HG03280 (cell line): ENCODE data around the gene PDZD2.

ENCODE experiments used
- ATAC-seq: cut with Tn5 transposase; IDR thresholded peaks from one replicate; pipeline ENCODE4 v1.9.1; 2021; ENCODE audit warnings: mild to moderate bottlenecking, moderate library complexity; ENCODE audit not compliant: unreplicated experiment

PDZD2 gene

DNA sequence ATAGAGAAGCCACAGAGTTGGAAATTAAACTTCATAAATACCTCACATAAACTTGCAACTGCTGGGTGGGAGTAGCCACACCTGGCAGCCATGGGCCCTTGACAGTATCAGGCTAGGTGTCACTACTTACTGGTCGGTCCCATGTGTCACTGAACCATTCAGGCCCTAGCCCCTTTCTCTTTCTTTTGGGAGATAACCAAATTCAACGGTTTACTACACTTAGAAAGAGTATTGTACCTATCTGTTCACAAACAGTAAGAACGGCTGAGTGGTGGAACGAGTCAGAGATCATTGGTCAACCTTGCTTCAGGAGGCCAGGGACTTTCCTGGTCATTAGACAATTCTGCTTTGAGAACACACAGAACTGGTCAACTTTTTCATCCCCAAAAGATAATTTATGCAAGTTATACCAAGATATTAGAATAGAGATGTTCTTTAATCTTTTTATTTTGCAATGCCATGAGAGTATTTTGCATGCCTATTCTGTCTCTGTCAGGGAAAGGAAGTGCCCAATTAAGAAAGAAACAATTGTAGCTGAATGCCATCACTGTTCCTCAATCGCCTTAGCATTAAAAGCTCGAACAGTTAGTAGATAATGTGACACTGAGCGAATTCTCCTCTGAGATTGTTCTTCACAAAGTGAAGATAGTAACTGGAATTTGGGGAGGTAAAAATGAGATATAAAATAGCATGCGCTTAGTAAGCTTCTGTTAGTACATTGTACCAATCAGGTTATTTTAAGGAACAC, 484.3 kb downstream of the PDZD2 start:
- ATAC-seq, result no peak

DNA sequence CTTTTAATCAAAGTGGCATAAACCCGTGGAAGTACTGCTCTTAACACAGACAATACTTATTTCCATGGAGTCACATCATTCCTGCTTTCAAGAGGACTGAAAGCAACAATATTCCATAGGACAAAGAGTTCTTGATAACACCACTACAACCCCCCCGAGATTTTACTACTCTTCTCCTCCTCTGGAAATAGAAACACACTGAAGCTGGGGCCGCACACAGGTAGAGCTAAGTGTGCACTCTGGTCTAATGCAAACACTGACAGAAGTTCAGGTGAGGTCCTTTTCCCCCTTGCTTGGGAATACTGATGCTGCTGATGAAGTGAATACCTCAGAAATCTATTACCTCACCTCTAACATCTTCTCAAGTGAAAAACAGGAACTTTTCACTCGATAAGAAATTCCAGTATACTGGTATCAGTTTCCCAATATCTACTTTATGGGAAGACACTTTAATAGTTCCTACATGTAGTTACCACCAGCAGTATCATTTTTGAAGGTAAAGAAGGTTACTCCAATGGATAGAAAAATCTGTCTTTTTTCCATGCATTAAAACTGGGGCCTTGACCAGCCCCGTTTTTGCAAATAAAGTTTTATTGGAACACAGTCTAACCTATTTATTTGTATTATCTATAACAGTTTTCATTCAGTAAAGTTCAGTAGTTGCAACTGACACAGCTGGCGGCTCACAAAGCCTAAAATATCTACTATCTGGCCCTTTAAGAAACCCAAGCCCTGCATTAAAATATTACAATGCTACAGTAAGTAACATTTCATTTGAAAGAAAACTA, 485.2 kb downstream of the PDZD2 start:
- no peak for ATAC-seq

DNA sequence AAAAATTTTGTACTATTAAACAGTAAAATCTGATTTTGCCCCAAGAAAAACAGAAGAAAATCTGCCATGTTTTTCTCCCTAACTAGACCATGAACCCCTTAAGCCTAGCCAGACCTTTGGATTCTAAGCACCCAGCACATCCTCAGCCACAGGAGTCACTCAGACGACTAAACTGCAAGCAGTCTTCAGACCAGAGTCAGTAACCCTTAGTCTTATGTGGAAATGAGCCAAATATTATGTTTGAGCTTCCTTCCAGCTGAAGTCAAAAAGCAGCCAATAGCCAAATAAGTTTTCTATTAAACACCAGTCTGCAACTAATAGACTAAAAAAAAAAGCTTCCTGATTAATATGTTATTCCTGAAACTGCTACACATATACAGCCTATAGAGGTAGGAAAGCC, 487.8 kb downstream of the PDZD2 start:
- no peak for ATAC-seq

DNA sequence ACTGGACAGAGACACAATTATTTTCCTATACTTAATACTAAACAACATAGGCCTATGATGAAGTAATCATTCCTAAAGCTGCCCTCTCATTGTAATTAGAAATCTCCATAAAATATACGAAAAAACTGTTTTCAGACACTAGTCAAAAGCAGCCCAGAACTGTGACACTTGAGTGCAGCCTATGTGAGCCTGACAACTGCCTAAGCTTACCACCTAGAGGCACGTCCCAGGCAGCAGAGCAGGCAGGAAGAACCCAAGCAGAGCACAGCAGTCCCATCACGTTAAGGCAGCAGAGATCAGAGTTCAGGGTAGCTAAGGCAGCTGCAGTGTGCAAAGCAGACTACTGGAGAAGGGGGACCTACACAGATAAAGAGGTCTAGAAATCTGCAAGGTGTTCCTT, 488.8 kb downstream of the PDZD2 start:
- ATAC-seq, result no peak

DNA sequence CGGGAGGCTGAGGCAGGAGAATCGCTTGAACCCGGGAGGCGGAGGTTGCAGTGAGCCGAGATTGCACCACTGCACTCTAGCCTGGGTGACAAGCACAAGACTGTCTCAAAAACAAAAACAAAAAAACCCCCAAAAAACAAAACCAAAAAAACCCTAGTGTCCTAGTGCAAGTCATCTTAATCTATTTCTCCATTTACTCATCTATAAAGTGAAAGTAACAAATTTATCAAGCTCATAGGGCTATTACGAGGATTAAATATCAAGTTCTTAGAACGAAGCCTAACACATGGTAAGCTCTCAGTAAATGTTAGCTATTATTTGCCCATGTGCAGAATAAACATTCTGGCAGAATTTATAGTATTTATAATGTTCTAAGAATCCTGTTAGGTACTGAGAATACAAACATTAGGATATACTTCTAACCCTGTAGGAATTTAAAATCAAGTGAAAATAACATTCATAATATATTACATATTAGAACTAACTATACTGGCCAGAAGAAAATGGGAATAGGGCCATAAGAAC, 490.2 kb downstream of the PDZD2 start:
- ATAC-seq, result no peak

DNA sequence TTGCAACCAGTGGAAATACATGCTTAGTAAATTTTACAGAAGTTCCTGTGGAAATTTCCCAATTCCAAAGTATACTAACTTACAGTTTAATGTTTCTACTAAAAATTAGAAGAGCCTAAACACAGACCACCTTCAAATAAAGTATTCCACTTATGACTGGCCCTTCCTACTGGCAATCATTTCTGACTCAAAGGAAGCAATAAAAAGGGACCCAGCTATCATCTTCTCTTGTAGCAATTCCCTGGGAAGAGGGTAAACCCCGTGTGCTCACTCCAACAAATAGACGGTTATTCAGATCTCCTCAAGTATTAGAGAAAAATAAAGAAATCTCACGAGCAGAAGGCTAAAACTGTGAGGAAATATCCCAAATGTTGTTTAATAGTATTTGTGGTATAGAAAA, 491.9 kb downstream of the PDZD2 start:
- ATAC-seq, result no peak

DNA sequence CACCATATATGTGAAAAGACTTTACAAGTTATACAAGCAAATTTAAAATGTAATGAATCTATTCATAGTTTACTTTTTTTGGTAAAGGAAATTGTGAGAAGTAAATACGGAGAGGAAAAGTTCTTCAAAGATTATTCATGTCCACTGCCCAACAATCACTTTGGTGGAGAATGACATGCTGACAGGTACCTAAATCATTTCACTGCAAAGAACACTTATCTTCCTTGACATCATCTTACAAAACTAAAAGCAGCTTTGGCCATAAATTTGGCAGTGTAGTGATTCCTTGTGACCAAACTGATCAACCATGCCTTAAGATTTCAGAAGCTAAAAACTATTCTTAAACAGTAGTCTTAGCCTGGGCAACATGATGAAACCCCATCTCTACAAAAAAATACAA, 492.7 kb downstream of the PDZD2 start:
- ATAC-seq, result no peak

DNA sequence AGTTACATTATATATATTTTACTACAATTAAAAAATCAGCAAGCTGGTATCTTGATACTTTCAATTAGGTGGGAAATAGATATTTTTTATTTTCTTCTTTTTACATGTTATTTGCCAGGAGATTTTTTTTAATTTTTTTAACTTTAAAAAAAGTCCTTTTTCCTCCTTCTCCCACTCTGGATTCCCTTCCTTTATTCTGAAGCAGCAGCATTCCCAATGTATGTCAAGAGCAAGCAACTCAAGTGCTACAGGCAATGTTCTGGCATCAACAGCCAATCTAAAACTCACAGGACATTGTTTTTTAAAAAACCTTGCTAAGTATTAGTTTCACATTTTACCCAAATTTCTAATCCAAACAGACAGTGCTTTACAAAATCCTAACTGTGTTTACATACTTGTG, 493.8 kb downstream of the PDZD2 start:
- no peak for ATAC-seq

DNA sequence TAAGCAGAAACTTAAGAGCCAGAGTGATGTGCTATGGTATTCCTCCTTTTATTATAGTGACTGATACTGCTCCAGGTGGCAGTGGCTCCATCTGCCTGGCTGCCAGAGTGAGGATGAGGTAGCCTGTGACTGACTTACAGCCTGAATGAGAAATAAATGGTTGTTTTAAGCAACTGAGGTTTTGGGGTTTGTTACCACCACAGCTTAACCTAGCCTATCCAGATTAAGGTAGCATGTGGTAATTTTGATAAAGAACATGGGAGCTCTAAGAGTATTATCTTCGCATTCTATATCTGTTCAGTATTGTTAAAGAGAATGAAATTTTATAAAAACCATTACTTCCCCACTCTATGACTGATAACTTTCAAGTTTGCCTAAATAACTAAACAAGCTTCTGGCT, 496.2 kb downstream of the PDZD2 start:
- no peak for ATAC-seq

DNA sequence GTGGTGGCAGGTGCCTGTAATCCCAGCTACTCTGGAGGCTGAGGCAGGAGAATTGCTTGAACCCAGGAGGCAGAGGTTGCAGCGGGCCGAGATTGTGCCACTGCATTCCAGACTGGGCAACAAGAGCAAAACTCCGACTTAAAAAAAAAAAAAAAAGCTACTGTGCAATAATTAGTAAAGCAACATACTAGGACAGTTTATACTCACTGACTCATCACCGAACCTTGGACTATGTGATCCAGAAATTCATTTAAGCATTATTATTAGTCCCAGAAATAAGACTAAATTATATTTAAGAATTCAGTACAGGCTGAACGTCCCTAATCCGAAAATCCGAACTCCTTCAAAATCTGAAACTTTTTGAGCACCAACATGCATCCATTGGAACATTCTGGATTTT, 497.4 kb downstream of the PDZD2 start:
- no peak for ATAC-seq

DNA sequence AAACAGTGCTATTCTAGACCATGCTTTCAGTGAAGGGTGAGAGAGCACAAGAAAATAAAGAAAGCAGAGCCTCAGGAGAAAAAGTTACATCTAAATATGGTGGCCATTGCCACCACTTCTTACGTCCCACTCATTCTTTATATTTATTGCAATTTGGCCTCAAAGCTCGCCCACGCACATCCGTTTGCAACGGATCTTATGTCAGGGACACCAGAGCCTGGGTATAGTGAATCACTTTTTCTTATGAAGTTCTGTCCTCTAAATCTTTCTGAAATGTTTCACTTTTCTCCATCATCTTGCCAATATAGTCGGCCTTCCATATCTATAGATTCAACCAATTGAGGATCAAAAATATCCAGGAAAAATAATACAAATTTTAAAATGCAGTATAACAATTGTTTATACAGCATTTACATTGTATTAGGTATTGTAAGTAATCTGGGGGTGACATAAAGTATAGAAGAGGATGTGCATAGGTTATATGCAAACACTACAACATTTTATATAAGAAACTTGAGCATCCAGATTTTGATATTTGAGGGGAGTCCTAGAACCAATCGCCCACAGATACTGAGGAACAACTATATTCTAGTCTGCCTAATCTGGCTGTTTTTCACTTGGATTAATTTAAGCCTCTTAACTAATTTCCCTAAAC, 500.0 kb downstream of the PDZD2 start:
- ATAC-seq, result no peak

DNA sequence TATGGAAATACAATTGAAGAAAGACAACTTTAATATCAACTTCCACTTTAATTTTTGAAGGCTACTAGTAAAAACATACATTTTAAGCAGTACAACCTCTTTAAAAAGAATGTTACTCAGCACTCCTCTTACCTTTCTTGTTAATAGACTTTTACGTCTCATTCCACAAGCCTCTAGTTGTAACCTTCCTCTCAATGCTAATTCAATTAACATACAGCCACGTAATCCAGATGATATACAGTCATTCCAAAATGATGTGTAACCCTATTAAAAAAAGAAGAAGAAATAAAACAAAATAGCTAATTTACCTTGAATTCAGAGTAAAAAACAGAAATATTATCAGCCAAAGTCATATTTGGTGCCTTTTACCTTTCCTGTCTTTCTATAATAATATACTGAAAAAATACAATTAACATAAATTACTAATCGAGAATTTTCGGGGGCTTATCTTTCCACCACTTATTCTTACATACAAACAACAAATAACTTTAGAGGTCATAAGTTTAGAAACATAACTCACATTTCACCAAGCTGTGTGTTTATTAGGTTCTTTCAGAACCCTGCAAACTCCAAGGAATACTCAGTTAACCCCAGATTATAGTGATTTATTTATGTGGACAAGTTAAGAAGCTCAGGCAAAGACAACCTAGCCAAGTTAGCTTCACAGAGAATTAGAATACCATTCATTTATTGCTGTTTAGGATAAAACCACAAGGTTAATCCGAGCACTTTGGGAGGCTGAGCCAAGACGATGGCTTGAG, 504.9 kb downstream of the PDZD2 start:
- no peak for ATAC-seq

DNA sequence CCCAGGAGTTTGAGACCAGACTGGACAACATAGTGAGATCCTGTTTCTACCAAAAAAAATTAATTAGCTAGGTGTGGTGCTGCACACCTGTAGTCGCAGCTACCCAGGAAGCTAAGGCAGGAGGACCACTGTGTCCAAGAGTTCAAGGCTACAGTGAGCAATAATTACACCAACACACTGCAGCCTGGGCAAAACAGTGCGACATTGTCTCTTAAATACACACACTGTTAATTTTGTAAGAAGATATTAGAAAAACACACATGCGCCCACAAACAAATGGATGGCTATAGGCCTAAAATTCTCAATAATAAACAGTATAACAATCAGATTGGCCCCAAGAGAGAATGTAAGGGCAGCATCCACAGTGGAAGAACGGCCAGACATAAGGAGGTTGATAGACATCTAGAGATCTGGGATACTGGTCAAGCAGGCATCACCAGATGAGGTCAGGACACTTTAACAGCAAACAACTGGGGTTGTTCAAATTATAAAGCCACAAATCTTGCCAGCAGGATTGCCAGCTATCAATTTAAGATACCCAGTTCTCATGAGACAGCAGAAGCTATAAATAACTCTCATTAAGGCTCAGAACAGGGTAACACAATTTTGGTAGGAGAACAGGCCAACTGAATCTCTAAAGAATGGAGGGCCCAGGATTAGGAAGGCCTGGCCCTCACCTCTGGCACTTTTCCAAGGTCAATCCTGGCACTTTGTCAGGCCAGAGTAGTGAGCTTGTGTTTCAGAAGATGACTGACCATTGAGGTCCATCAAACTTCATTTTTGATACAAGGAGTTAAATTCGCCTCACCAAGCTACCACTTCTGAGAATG, 505.7 kb downstream of the PDZD2 start:
- ATAC-seq, result no peak

DNA sequence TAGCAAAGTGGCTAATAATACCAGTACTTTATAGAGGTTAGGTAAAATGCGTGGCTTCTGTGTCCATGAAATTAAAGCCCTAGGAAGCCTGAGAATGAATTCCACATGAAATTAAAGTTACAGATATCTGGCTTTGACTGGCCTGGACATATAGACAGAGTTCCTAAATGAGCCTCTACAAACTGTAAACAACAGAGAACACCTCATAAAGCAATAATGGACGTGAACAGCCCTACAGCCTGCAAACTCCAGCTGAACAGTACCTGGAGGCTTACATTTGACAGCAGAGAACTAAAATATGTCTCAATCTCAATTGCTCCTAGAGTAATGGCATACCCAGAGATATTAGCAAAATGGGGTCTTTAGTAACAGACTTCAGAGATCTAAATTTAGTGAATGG, 506.4 kb downstream of the PDZD2 start:
- no peak for ATAC-seq

DNA sequence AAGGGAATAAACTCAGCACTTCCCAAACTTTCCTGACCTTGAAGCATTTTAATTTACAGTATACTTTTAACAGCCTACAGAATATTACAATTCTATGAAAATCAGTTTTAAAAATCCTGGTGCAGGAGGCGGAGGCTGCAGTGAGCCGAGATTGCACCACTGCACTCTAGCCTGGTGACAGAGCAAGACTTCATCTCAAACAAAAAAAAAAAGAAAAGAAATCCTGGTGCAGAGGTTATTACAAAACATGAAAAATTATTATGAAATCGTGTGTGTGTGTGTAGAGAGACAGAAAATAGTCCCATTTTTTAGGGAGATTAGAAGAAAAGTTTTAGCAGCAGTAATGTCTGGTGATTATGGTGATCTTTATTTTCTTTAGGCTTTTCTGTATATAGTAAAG, 508.3 kb downstream of the PDZD2 start:
- no peak for ATAC-seq

DNA sequence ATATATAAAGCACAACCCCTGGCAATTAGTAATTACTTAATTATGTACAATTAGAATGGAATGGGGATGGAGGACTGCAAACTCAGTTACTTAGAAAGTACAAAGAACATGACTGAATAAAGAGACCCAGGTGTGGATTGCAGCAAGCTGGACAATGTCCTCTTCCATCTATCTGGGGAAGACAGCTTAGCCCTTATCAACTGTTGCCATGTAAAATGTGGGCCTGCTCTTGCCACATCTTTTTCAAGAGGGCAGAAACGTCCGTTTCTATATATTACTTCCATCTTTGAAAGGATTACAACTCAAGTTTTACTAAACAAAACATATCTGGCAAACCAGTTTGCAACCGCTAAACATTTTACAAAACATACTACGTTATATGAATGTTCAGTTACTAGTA, 509.0 kb downstream of the PDZD2 start:
- ATAC-seq, result no peak

DNA sequence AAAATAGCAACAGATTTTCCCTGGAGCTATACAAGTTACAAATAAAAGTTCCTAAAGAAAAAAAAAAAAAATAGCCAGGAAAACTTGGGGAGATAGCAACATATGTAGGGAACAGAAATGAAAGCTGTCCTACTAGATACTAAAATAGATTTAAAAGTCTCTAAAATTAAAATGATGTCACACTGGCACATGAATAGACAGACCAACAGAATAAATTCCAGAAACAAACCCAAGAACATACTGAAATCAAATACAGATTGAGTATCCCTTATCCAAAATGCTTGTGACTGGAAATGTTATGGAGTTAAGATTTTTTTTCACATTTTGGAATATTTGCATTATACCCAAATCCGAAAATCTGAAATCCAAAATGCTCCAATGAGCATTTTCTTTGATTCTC, 511.4 kb downstream of the PDZD2 start:
- ATAC-seq, result no peak

DNA sequence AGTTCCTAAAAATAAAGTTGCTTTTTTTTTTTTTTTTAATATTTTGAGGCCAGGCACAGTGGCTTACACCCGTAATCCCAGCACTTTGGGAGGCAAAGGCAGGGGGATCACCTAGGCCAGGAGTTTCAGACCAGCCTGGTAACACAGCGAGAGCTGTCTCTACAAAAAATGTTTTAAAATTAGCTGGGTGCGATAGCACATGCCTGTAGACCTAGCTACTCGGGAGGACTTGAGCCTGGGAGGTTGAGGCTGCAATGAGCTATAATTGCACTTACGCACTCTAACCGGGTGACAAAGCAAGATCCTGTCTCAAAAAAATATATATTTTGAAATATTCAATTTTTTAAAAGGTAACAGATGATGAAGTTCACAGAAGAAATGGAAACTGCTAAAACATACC, 512.3 kb downstream of the PDZD2 start:
- no peak for ATAC-seq

DNA sequence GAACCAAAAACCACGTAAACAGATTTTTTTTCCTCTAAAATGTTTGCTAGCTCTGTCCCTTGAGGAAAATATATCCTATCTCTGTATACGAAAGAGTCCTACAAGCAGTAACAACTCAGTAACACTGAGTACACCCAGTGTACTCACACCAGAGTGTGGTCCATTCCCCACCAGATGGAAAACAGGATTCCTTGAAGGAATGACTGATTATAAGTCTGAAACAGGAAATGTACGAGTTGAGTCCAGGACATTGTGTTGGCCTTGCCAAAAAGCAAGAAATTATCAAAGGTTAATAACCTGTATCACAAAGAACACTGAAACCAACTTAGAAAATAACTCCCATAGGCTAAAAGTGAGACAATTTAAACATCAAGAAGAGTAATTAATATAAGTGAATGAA, 514.8 kb downstream of the PDZD2 start:
- no peak for ATAC-seq

DNA sequence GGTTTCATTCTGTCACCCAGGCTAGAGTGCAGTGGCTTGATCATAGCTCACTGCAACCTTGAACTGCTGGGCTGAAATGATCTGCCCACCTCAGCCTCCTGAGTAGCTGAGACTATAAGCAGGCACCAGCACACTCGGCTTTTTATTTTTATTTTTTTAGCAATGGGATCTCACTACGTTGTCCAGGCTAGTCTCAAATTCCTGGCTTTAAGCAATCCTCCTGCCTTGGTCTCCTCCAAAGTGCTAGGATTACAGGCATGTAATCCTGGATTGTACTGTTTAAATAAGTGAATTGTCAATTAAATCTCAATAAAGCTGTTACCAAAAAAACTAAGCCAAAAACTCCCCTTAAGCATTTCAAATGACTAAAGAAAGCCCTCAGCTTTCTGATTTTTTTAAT, 516.3 kb downstream of the PDZD2 start:
- no peak for ATAC-seq
